ENCODE data around the gene ABHD17B.
A peak's percentile ranks its signal among the peaks of the same experiment; 100 is the strongest.
"Not testable (repeated sequence)": the region's sequence is repeated elsewhere in the genome, so short reads cannot be mapped to it uniquely, and the experiment has no call there.

The ABHD17B gene

GRCh38 chr9:71915495-71915894 is 4.5 kb upstream of the ABHD17B start:
- DNase-seq (ENCODE audit: low read depth in 2 of 2) = no peak

GRCh38 chr9:71911908-71912335 is 929 bp upstream of the ABHD17B start:
- no peak for DNase-seq (ENCODE audit: low read depth in 2 of 2)

GRCh38 chr9:71910650-71911060 is 338 bp downstream of the ABHD17B start:
- DNase-seq (ENCODE audit: low read depth in 2 of 2) = no peak

- DNase-seq (ENCODE audit: low read depth in 2 of 2) = peak; percentile 30 to 33
Measured at GRCh38 chr9:71909887-71910649, 925 bp downstream of the ABHD17B start.

- DNase-seq (ENCODE audit: low read depth in 2 of 2) = no peak
Measured at GRCh38 chr9:71908825-71909224, 2.2 kb downstream of the ABHD17B start.

GRCh38 chr9:71904076-71904475 is 6.9 kb downstream of the ABHD17B start:
- DNase-seq (ENCODE audit: low read depth in 2 of 2) = no peak

- DNase-seq (ENCODE audit: low read depth in 2 of 2) = no peak
Measured at GRCh38 chr9:71901695-71902597, 9.0 kb downstream of the ABHD17B start.

- DNase-seq (ENCODE audit: low read depth in 2 of 2) = not testable (repeated sequence)
Measured at GRCh38 chr9:71898756-71899155, 12.2 kb downstream of the ABHD17B start.

GRCh38 chr9:71897577-71897976 is 13.4 kb downstream of the ABHD17B start:
- no peak for DNase-seq (ENCODE audit: low read depth in 2 of 2)

GRCh38 chr9:71896761-71897160 is 14.2 kb downstream of the ABHD17B start:
- DNase-seq (ENCODE audit: low read depth in 2 of 2) = no peak

- no peak for DNase-seq (ENCODE audit: low read depth in 2 of 2)
Measured at GRCh38 chr9:71895955-71896354, 15.0 kb downstream of the ABHD17B start.

GRCh38 chr9:71895117-71895516 is 15.9 kb downstream of the ABHD17B start:
- DNase-seq (ENCODE audit: low read depth in 2 of 2) = no peak

- no peak for DNase-seq (ENCODE audit: low read depth in 2 of 2)
Measured at GRCh38 chr9:71891557-71892189, 19.3 kb downstream of the ABHD17B start.

- DNase-seq (ENCODE audit: low read depth in 2 of 2) = no peak
Measured at GRCh38 chr9:71890042-71890679, 20.8 kb downstream of the ABHD17B start.

GRCh38 chr9:71887362-71887761 is 23.6 kb downstream of the ABHD17B start:
- DNase-seq (ENCODE audit: low read depth in 2 of 2) = no peak

- no peak for DNase-seq (ENCODE audit: low read depth in 2 of 2)
Measured at GRCh38 chr9:71886541-71886940, 24.5 kb downstream of the ABHD17B start.

- peak in 1 of 2 donors; percentile 12 for DNase-seq (ENCODE audit: low read depth in 2 of 2)
Measured at GRCh38 chr9:71886015-71886414, 25.0 kb downstream of the ABHD17B start.

- DNase-seq (ENCODE audit: low read depth in 2 of 2) = no peak
Measured at GRCh38 chr9:71885467-71885866, 25.5 kb downstream of the ABHD17B start.

GRCh38 chr9:71884005-71884404 is 27.0 kb downstream of the ABHD17B start:
- no peak for DNase-seq (ENCODE audit: low read depth in 2 of 2)

GRCh38 chr9:71879644-71880174 is 31.3 kb downstream of the ABHD17B start:
- no peak for DNase-seq (ENCODE audit: low read depth in 2 of 2)

All from stimulated activated CD4-positive, alpha-beta T cell treated with anti-CD3 and anti-CD28 coated beads, Interleukin-4, amount 100 ng/mL, for 48 hours (primary cell).